ENCODE measurements around the gene GPX7.

Gene GPX7

GRCh38 chr1:52631759-52632331 is 29.7 kb downstream of the GPX7 start:
- H2AFZ ChIP-seq (ENCODE audit: insufficient read depth, low read length, poor library complexity): no peak overlapping the region
- H3K9ac ChIP-seq (ENCODE audit: low read length): no peak overlapping the region
- peak overlapping the region; percentile 20 for H2BK120ac ChIP-seq (ENCODE audit: insufficient read depth, low read length, poor library complexity)
- peak overlapping the region; percentile 22 for H4K91ac ChIP-seq (ENCODE audit: low read depth, low read length)
- no peak overlapping the region for H4K12ac ChIP-seq (ENCODE audit: low read depth, low read length)
- no peak for DNase-seq
- H3K18ac ChIP-seq (ENCODE audit: low read length): peak overlapping the region; percentile 11
- no peak overlapping the region for H3K23ac ChIP-seq (ENCODE audit: low read length)
- peak overlapping the region; percentile 2 for H3K14ac ChIP-seq (ENCODE audit: low read length)
- peaks cover 6% of the 10 kb centered on the region for H3K27me3 ChIP-seq (ENCODE audit: insufficient read depth, low read length)
- H3K9me3 ChIP-seq (ENCODE audit: insufficient read depth, low read depth, low read length): peaks cover 10% of the 10 kb centered on the region
- no peak overlapping the region for H3K27ac ChIP-seq (ENCODE audit: low read depth, low read length)
- H3K4me2 ChIP-seq (ENCODE audit: low read length): no peak overlapping the region
- H4K8ac ChIP-seq (ENCODE audit: low read depth, low read length): no peak overlapping the region
- no CpG with 5 or more reads among the region's 8 CpGs for WGBS (ENCODE audit: extremely low coverage, insufficient coverage, insufficient read length)
- no peak overlapping the region for H3K4ac ChIP-seq (ENCODE audit: low read depth, low read length)
- H3K79me2 ChIP-seq (ENCODE audit: control insufficient read depth, insufficient read depth, low read length, poor library complexity): peaks cover 2% of the 10 kb centered on the region
- peaks cover 8% of the 10 kb centered on the region for H3K79me1 ChIP-seq (ENCODE audit: low read length)
- H2AK5ac ChIP-seq (ENCODE audit: low read length): no peak overlapping the region
- no peaks in the 10 kb centered on the region for H3K36me3 ChIP-seq (ENCODE audit: control insufficient read depth in 1 of 2, insufficient read depth in 2 of 2, low read length in 2 of 2)
- H3K4me1 ChIP-seq (ENCODE audit: control insufficient read depth in 1 of 2, insufficient read depth in 2 of 2, low read length in 2 of 2): peaks cover 14 to 25% of the 10 kb centered on the region in 2 experiments
- H2BK5ac ChIP-seq (ENCODE audit: low read depth, low read length, poor library complexity): no peak overlapping the region
- no peak overlapping the region for H3K4me3 ChIP-seq (ENCODE audit: low read depth, low read length)
- peak overlapping the region; percentile 7 for H2BK12ac ChIP-seq (ENCODE audit: low read length)

GRCh38 chr1:52632732-52633290 is 30.6 kb downstream of the GPX7 start, which contains the start of gene SHISAL2A:
TSS of gene SHISAL2A (plus strand) at chr1:52633168. CDS start at chr1:52633494, 326 bp downstream.
- Histone ChIP-seq H3K18ac (ENCODE audit: low read length) (peak within 1 kb of the TSS; percentile 56), H3K27ac (ENCODE audit: low read depth, low read length) (no peak within 1 kb of the TSS), H4K12ac (ENCODE audit: low read depth, low read length) (peak within 1 kb of the TSS; percentile 34), H4K91ac (ENCODE audit: low read depth, low read length) (peak within 1 kb of the TSS; percentile 78), H2BK120ac (ENCODE audit: insufficient read depth, low read length, poor library complexity) (peak within 1 kb of the TSS; percentile 65), H3K36me3 (ENCODE audit: control insufficient read depth in 1 of 2, insufficient read depth in 2 of 2, low read length in 2 of 2) (no peaks in the 10 kb centered on the region), H3K4me3 (ENCODE audit: low read depth, low read length) (peak within 1 kb of the TSS; percentile 57), H2BK12ac (ENCODE audit: low read length) (peak within 1 kb of the TSS; percentile 39), H4K8ac (ENCODE audit: low read depth, low read length) (peak within 1 kb of the TSS; percentile 63), H3K23ac (ENCODE audit: low read length) (no peak within 1 kb of the TSS), H3K14ac (ENCODE audit: low read length) (peak within 1 kb of the TSS; percentile 75), H3K9me3 (ENCODE audit: insufficient read depth, low read depth, low read length) (peaks cover 10% of the 10 kb centered on the region), H3K4ac (ENCODE audit: low read depth, low read length) (peak within 1 kb of the TSS; percentile 47), H3K9ac (ENCODE audit: low read length) (no peak within 1 kb of the TSS), H3K4me1 (ENCODE audit: control insufficient read depth in 1 of 2, insufficient read depth in 2 of 2, low read length in 2 of 2) (peaks cover 20 to 32% of the 10 kb centered on the region in 2 experiments), H3K79me1 (ENCODE audit: low read length) (peaks cover 8% of the 10 kb centered on the region), H3K79me2 (ENCODE audit: control insufficient read depth, insufficient read depth, low read length, poor library complexity) (peaks cover 2% of the 10 kb centered on the region), H2BK5ac (ENCODE audit: low read depth, low read length, poor library complexity) (no peak within 1 kb of the TSS), H3K27me3 (ENCODE audit: insufficient read depth, low read length) (peaks cover 6% of the 10 kb centered on the region), H2AK5ac (ENCODE audit: low read length) (peak within 1 kb of the TSS; percentile 15), H3K4me2 (ENCODE audit: low read length) (peak within 1 kb of the TSS; percentile 79), H2AFZ (ENCODE audit: insufficient read depth, low read length, poor library complexity) (peak within 1 kb of the TSS; percentile 71)
- WGBS (ENCODE audit: extremely low coverage, insufficient coverage, insufficient read length): no CpG with 5 or more reads among the region's 53 CpGs
- DNase-seq: peak in 1 of 2 donors; percentile 26

- Histone ChIP-seq H3K27ac (ENCODE audit: low read depth, low read length) (no peak overlapping the region), H3K36me3 (ENCODE audit: control insufficient read depth in 1 of 2, insufficient read depth in 2 of 2, low read length in 2 of 2) (no peaks in the 10 kb centered on the region), H3K9ac (ENCODE audit: low read length) (no peak overlapping the region), H4K12ac (ENCODE audit: low read depth, low read length) (peak overlapping the region; percentile 34), H3K23ac (ENCODE audit: low read length) (no peak overlapping the region), H3K4me3 (ENCODE audit: low read depth, low read length) (peak overlapping the region; percentile 57), H3K4ac (ENCODE audit: low read depth, low read length) (peak overlapping the region; percentile 47), H3K4me1 (ENCODE audit: control insufficient read depth in 1 of 2, insufficient read depth in 2 of 2, low read length in 2 of 2) (peaks cover 23 to 35% of the 10 kb centered on the region in 2 experiments), H3K27me3 (ENCODE audit: insufficient read depth, low read length) (peaks cover 6% of the 10 kb centered on the region), H2BK12ac (ENCODE audit: low read length) (peak overlapping the region; percentile 39), H2AK5ac (ENCODE audit: low read length) (peak overlapping the region; percentile 15), H4K8ac (ENCODE audit: low read depth, low read length) (peak overlapping the region; percentile 11), H3K14ac (ENCODE audit: low read length) (peak overlapping the region; percentile 31), H3K9me3 (ENCODE audit: insufficient read depth, low read depth, low read length) (peaks cover 10% of the 10 kb centered on the region), H3K4me2 (ENCODE audit: low read length) (peak overlapping the region; percentile 79), H2BK120ac (ENCODE audit: insufficient read depth, low read length, poor library complexity) (peak overlapping the region; percentile 65), H2BK5ac (ENCODE audit: low read depth, low read length, poor library complexity) (no peak overlapping the region), H3K79me2 (ENCODE audit: control insufficient read depth, insufficient read depth, low read length, poor library complexity) (peaks cover 2% of the 10 kb centered on the region), H2AFZ (ENCODE audit: insufficient read depth, low read length, poor library complexity) (peak overlapping the region; percentile 38), H3K18ac (ENCODE audit: low read length) (peak overlapping the region; percentile 56), H4K91ac (ENCODE audit: low read depth, low read length) (peak overlapping the region; percentile 78), H3K79me1 (ENCODE audit: low read length) (peaks cover 8% of the 10 kb centered on the region)
- DNase-seq: peak in 1 of 2 donors; percentile 11
- no CpG with 5 or more reads among the region's 52 CpGs for WGBS (ENCODE audit: extremely low coverage, insufficient coverage, insufficient read length)
Observed at GRCh38 chr1:52633291-52633754, 31.2 kb downstream of the GPX7 start.

GRCh38 chr1:52634111-52634510 is 31.9 kb downstream of the GPX7 start:
- no peak overlapping the region for H2AFZ ChIP-seq (ENCODE audit: insufficient read depth, low read length, poor library complexity)
- no peak overlapping the region for H4K91ac ChIP-seq (ENCODE audit: low read depth, low read length)
- no peak overlapping the region for H3K18ac ChIP-seq (ENCODE audit: low read length)
- no peak overlapping the region for H2AK5ac ChIP-seq (ENCODE audit: low read length)
- H2BK5ac ChIP-seq (ENCODE audit: low read depth, low read length, poor library complexity): no peak overlapping the region
- H2BK120ac ChIP-seq (ENCODE audit: insufficient read depth, low read length, poor library complexity): no peak overlapping the region
- peaks cover 23 to 35% of the 10 kb centered on the region in 2 experiments for H3K4me1 ChIP-seq (ENCODE audit: control insufficient read depth in 1 of 2, insufficient read depth in 2 of 2, low read length in 2 of 2)
- no peak overlapping the region for H4K8ac ChIP-seq (ENCODE audit: low read depth, low read length)
- no peak overlapping the region for H2BK12ac ChIP-seq (ENCODE audit: low read length)
- peaks cover 2% of the 10 kb centered on the region for H3K79me2 ChIP-seq (ENCODE audit: control insufficient read depth, insufficient read depth, low read length, poor library complexity)
- no peak overlapping the region for H3K14ac ChIP-seq (ENCODE audit: low read length)
- no peaks in the 10 kb centered on the region for H3K36me3 ChIP-seq (ENCODE audit: control insufficient read depth in 1 of 2, insufficient read depth in 2 of 2, low read length in 2 of 2)
- no peak overlapping the region for H3K9ac ChIP-seq (ENCODE audit: low read length)
- H3K9me3 ChIP-seq (ENCODE audit: insufficient read depth, low read depth, low read length): peaks cover 10% of the 10 kb centered on the region
- H3K27ac ChIP-seq (ENCODE audit: low read depth, low read length): no peak overlapping the region
- no peak overlapping the region for H3K4ac ChIP-seq (ENCODE audit: low read depth, low read length)
- no peak overlapping the region for H3K4me2 ChIP-seq (ENCODE audit: low read length)
- H3K23ac ChIP-seq (ENCODE audit: low read length): no peak overlapping the region
- H3K4me3 ChIP-seq (ENCODE audit: low read depth, low read length): no peak overlapping the region
- peaks cover 8% of the 10 kb centered on the region for H3K79me1 ChIP-seq (ENCODE audit: low read length)
- DNase-seq: no peak
- WGBS (ENCODE audit: extremely low coverage, insufficient coverage, insufficient read length): no CpG with 5 or more reads among the region's 4 CpGs
- peaks cover 6% of the 10 kb centered on the region for H3K27me3 ChIP-seq (ENCODE audit: insufficient read depth, low read length)
- no peak overlapping the region for H4K12ac ChIP-seq (ENCODE audit: low read depth, low read length)

Data from trophoblast cell (in vitro differentiated cells and primary cell).